NOMO-1 treated with dmso at 0.1 percent for 144 hours (cell line): ENCODE results near the gene SNX2.

Source experiments
- DNase-seq: peaks from one replicate; lab custom pipeline; 2025; ENCODE audit not compliant: unreplicated experiment; lab: John Stamatoyannopoulos, UW

The SNX2 gene

DNA sequence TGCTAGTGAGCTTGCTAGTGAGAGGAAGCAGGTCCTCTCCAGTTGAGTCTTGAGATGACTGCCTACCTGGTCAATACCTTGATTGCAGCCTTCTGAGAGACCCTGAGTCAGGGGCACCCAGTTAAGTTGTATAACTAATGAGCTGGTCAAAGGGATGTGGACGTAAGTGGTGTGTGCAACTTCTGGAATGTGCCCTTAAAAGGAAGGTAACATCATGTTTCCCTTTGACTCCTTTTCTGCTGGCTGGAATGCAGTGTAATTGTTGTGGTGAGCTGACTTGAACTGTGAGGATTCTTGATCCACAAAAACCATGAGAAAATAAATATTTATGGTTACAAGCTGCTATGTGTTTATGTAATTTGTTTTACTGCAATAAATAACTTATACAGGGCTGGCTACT is 2.4 kb upstream of the SNX2 start:
- DNase-seq, result no peak

DNA sequence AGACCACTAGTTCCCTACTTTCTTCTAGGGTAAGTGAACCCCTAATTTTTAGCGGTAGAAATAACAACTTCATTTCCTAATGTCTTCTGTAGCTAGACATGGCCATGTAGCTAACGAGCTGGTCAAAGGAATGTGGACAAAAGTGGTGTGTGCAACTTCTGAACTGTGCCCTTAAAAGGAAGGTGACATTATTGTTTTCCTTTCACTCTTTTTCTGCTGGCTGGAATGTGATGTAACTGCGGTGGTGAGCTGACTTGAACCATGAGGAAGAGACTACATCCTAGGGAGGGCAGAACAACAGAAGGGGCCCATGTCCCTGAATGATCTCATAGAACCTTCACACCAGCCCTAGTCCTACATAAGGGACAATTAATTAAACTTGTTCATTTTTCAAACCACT is 1.3 kb upstream of the SNX2 start:
- peak; percentile 46 for DNase-seq

GRCh38 chr5:122774519-122774860 is 390 bp upstream of the SNX2 start:
- DNase-seq, result no peak

- DNase-seq, result peak; percentile 68
These were observed 966 bp downstream of the SNX2 start for GRCh38 chr5:122775550-122776542.

DNA sequence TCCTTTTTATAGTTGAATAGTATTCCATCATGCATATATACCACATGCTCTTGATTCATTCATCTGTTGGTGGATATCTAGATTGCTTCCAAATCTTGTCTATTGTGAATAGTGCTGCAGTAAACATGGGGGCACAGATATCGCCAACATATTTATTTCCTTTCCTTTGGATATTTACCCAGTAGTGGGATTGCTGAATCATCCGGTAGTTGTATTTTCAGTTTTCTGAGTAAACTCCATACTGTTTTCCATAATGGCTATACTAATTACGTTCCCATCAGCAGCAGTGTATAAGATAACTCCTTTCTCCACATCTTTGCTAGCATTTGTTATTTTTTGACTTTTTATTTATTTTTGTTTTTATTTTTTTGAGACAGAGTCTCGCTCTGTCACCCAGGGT is 3.3 kb downstream of the SNX2 start:
- DNase-seq, result no peak

DNA sequence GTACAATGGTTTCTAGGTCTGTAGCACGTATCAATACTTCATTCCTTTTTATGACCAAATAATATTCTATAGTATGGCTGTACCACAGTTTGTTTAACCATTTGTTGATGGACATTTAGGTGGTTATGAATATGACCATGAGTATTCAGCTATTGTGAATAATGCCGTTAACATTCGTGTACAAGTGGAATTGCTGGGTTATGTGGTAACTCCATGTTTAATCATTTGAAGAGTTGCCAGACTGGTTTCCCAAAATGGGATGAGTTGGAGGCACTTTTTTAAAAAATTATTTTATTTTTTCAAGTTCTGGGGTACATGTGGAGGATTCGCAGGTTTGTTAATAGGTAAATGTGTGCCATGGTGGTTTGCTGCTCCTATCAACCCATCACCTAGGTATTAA is 4.6 kb downstream of the SNX2 start:
- no peak for DNase-seq

- no peak for DNase-seq
These were observed 5.4 kb downstream of the SNX2 start for GRCh38 chr5:122780296-122780695.

- DNase-seq, result no peak
These were observed 6.6 kb downstream of the SNX2 start for GRCh38 chr5:122781465-122781864.

GRCh38 chr5:122785294-122785693 is 10.4 kb downstream of the SNX2 start:
- DNase-seq, result no peak

DNA sequence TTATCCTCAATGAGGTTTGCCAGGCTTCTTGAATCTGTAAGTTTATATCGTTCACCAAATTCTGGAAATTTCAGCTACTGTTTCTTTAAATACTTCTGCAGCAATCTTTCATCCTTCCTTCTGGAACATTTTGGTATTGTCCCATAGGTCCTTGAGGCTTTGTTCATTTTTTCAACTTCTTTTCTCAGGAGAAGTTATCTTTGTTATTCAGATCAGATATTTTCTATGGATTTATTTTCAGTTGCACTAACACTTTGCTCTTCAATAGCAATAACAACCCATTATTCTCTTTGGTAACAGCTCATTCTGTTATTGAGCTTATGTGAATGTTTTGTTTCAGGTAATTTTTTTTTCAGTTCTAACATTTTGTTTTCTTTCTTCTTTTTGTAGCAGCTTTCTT is 13.5 kb downstream of the SNX2 start:
- no peak for DNase-seq

DNA sequence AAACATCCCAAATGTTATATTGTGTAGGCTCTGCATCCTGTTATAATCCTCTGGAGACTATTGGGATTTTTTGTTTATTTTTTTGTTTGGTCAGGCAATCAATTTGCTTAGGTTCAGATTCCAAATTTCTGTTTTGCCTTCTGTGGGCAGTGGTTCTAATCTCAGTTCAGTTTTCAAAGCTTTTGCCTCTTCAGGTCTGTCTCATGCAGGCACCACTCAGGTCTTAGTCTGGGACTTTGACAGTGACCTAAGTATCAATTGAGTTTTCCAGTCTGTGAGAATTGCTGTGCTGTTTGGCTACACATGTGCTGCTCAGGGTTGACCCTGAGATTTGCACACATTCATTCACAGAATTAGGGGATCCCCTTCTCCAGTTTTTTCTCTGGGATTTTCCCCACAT is 14.1 kb downstream of the SNX2 start:
- no peak for DNase-seq

DNA sequence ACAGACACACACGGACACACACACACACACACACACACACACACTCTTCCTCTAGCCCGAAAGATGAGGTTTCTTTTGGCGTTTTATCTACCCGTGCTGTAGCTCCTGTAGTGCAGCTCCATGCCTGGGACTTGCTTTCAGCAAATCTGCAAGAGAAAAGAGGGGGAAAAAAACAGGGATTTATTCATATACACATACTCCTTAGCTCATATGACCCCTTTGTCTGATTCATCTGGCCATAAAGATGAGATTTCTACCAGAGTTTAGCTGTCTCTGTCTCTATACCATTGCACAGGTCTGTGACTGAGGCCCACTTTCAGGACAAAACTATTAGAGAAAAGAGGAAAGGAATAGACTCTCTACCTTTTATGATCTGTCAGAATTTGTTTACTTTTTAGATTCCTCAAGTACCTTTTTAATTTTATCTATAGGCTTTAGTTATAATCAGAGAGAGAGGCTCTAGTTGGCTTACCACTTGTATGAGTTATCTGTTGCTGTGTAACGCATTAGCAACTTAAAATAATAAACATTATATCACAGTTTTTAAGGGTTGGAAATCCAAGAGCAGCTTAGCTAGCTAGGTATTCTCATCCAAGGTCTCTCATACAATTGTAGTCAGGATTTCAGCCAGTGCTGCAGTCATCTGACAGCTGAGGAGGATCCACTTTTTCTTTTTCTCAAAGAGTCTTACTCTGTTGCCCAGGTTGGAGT is 14.7 kb downstream of the SNX2 start:
- DNase-seq, result no peak

DNA sequence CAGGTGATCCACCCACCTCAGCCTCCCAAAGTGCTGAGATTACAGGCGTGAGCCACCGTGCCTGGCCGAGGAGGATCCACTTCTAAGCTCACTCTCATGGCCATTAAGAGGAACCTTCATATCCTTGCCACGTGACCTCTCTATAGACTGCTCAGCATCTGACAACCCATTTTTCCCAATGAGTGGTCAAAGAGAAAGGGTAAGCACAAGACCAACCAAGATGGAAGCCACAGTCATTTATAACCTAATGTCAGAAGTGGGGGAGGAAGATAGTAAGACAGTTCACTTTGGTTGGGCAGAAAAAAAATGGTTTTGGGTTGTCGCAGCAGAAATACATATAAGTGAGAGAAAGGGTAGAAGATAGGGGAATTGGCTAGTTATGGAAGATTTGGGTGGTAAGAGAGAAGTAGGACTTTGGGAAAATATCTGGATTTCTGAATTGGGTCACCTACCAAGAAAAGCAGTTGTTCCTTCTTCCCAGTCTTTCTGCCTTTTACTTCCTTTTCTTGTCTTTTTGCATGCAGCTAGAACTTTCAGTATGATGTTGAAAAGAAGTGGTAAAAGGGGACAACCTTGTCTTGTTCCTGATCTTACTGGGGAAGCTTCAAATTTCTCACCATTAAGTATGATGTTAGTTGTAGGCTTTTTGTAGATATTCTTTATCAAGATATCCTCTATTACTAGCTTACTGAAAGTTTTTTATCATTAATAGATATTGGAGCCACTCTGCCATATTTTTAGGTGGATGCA is 15.6 kb downstream of the SNX2 start:
- DNase-seq, result no peak

GRCh38 chr5:122805481-122805880 is 30.6 kb downstream of the SNX2 start:
- DNase-seq, result no peak

GRCh38 chr5:122810405-122810804 is 35.5 kb downstream of the SNX2 start:
- no peak for DNase-seq

DNA sequence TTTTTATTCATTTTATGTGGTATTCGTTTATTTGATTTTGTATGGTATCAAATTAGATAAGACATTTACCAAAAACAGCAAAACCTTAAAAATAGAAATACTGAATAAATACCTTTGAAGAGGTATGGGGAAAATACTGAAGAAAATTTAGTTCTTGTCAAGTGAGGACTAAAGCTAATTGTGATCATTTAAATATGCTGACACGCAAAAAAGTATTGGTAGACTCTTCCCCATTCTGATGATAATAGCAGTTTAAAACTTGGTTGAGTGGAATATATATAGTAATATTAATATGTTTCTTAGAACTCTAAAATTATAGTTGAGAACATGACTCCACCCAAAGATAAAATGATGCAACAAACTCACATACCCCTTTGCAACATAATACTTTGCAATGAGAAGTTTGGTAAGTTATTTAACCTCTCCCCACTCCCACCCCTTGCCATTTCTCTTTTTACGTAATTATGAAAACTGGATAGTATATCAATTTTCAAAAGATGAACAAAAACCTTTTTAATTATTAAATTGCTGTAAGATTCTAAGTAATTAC is 40.4 kb downstream of the SNX2 start:
- DNase-seq, result no peak

GRCh38 chr5:122816756-122817155 is 41.9 kb downstream of the SNX2 start:
- no peak for DNase-seq

DNA sequence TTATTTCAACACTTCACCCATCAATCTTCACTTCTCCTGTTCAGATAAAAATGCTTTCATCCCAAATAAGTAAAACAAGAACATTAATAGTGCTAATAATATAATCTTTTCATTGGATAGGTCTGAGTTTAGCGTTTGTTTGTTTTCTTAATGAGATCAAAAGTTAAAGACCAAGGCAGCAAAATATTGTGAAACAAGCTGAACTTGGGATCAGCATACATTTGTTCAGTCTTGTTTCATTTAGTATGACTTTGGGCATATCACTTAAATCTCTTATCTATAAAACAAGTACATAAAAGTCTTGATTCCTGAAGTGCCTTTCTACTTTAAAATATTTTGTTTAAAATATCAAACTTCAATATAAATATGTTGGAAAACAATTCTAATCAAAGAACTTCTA is 57.1 kb downstream of the SNX2 start:
- DNase-seq, result no peak

GRCh38 chr5:122835681-122836080 is 60.8 kb downstream of the SNX2 start:
- DNase-seq, result no peak

DNA sequence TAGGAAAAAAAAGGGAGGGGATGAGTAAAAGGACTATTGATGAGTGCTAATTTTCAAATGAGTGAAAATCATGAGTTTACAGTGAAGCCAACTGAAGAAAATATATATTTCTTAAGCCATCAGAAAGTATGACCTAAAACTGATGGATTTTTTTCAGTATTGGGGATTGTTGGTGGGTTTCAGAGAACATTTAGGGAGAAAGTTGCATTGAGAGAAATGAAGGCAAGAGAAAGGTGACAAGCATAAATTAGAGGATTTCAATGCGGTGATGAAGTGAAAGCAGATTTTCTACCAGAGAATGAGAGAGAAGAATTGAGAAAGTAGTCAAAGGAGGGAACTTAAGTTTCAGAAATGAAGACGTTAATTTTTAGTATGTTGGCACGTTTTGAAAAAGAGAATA is 62.1 kb downstream of the SNX2 start:
- DNase-seq, result no peak

DNA sequence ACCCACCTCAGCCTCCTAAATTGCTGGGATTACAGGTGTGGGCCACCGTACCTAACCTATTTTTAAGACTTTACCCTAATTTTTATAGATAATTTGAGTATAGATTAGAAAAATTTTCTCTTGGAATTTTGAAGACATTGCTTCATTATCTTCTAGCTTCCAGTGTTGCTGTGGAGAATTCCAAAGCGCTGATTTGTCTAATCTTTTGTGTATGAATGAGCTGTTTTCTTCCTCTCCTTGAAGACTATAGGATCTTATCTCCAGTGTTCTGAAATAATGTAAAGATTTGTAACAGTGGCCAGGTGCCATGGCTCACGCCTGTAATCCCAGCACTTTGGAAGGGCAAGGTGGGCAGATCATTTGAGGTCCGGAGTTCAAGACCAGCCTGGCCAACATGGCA is 64.9 kb downstream of the SNX2 start:
- DNase-seq, result no peak
